Thyroid gland (tissue), 4 donors: ENCODE measurements around the gene PLA2G2D. TPM values are rescaled to one million over a fixed set of nuclear protein-coding genes. Genes with fewer than 3 reads are reported as not detected.
A peak's percentile ranks its signal among the peaks of the same experiment; 100 is the strongest.

Source experiments
- DNase-seq, 2 donors: peaks; one replicate each; pipeline ENCODE4 v3.0.0-alpha.2; 2019
- H3K27ac ChIP-seq, 3 donors: fragments of 200-600 bp; sonication (generic); 1 replicate in 2 of 3; 2 replicates in 1 of 3; pipeline ENCODE4 v1.5.1; 2016 to 2019; ENCODE audit warnings: mild to moderate bottlenecking in 1 of 3, moderate library complexity in 1 of 3
- H3K27me3 ChIP-seq: fragments of 200-600 bp; sonication (generic); one replicate; pipeline ENCODE4 v1.5.1; 2019
- H3K36me3 ChIP-seq, 2 donors: fragments of 200-600 bp; sonication (generic); one replicate each; pipeline ENCODE4 v1.5.1; 2016 to 2019
- H3K4me1 ChIP-seq, 2 donors: fragments of 200-600 bp; sonication (generic); one replicate each; pipeline ENCODE4 v1.5.1; 2017 to 2019
- H3K4me3 ChIP-seq, 3 donors: fragments of 200-600 bp; sonication (generic); replicated peaks in 1 of 3; 1 replicate in 2 of 3; 2 replicates in 1 of 3; pipeline ENCODE4 v1.5.1; 2016; ENCODE audit warnings: mild to moderate bottlenecking in 1 of 3
- H3K9me3 ChIP-seq: fragments of 200-600 bp; sonication (generic); one replicate; pipeline ENCODE4 v1.5.1; 2017
- POLR2A ChIP-seq, 2 donors: fragments of 450-650 bp; IDR thresholded peaks; one replicate each; pipeline ENCODE4 v1.6.1; 2017; ENCODE audit warnings: antibody characterized with exemption in 2 of 2, mild to moderate bottlenecking in 2 of 2, moderate library complexity in 1 of 2
- WGBS, 2 donors: methylation state at CpG; one replicate each; pipeline ENCODE4 v1.1.5; 2017; 5-methylcytosine and 5-hydroxymethylcytosine counted together
- intact Hi-C: fragments of 100-400 bp; cut with DNase I; formaldehyde crosslinking; loops from one replicate; pipeline ENCODE4 v1.15.1; 2023
- total RNA-seq, 4 donors: library from RNA; depleted of rRNA; stranded (reverse); fragments of >200 nt; gene quantifications; one replicate each; pipeline ENCODE4 v1.2.3, GENCODE V29; 2016
- TF ChIP-seq, protein P1 (sequence below), 6 experiments: fragments of 200-600 bp in 3 of 6; fragments of 450-650 bp in 3 of 6; sonication (generic) in 3 of 6; IDR thresholded peaks; one replicate each; pipeline ENCODE4 v1.5.1; 2016 to 2019; ENCODE audit warnings: antibody characterized with exemption in 6 of 6, mild to moderate bottlenecking in 2 of 6, inconsistent platforms in 1 of 6, moderate library complexity in 1 of 6

Gene PLA2G2D
- total RNA-seq, 4 donors from 2014 or later: not detected

DNA sequence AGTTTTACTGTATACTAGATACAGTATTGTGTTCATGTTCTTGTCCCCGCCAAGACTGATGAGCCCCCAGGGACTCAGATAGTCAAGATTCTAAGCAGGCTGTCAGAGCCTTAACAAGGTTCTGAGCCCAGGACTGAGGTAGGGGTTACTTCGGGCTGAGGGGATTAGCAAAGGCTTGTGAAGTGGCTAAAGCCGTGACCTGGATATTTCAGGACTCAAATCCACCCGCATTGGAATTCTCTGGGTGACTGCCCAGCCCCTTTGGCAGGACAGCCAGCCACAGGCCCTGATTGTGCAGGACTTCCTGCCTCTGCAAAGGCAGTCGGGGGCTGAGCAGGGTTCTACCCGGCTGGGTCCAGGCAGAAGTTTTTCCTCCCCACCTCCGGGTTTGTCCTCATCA lies 49.5 kb downstream of the PLA2G2D start, which contains the start of gene PLA2G5:
TSS of gene PLA2G5 (plus strand) at position 321 of the 400 bp plus-strand sequence. CDS start 14,637 bp downstream, outside the sequence.
- no peak within 1 kb of the TSS for H3K4me3 ChIP-seq
- H3K27ac ChIP-seq: no peak within 1 kb of the TSS
- TF ChIP-seq, protein P1, sequence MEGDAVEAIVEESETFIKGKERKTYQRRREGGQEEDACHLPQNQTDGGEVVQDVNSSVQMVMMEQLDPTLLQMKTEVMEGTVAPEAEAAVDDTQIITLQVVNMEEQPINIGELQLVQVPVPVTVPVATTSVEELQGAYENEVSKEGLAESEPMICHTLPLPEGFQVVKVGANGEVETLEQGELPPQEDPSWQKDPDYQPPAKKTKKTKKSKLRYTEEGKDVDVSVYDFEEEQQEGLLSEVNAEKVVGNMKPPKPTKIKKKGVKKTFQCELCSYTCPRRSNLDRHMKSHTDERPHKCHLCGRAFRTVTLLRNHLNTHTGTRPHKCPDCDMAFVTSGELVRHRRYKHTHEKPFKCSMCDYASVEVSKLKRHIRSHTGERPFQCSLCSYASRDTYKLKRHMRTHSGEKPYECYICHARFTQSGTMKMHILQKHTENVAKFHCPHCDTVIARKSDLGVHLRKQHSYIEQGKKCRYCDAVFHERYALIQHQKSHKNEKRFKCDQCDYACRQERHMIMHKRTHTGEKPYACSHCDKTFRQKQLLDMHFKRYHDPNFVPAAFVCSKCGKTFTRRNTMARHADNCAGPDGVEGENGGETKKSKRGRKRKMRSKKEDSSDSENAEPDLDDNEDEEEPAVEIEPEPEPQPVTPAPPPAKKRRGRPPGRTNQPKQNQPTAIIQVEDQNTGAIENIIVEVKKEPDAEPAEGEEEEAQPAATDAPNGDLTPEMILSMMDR (IDR thresholded peaks at IDR 0.05): no peak
- TF ChIP-seq POLR2A (IDR thresholded peaks at IDR 0.05): no peak
- 16 to 19% methylated on average over 7 of the region's 7 CpGs for WGBS, 2 donors
- H3K4me1 ChIP-seq: no peaks in the 10 kb centered on the region
- peak; percentile 39 to 48 for DNase-seq
- no peaks in the 10 kb centered on the region for H3K36me3 ChIP-seq
- no peaks in the 10 kb centered on the region for H3K27me3 ChIP-seq
- intact Hi-C loops: no loop called here
- no peaks in the 10 kb centered on the region for H3K9me3 ChIP-seq

DNA sequence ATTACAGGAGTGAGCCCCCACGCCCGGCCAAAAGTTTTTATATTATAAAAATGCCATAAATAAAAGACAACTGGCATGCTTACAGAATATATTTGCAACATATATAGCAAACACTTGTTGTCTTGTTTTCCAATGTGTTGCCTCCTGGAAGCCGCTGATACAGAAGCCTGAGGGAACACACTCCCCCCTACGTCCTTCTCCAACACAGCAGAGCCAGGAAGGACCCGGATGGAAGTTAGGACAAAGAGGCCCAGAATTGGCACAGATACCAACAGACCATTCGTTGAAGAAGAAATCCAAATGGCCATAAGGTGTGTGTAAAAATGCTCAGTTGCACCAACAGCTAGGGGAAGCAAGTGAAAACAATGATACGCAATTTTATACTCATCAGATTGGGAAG lies 50.6 kb downstream of the PLA2G2D start:
- Histone ChIP-seq H3K4me3 (no peak overlapping the region), H3K9me3 (no peaks in the 10 kb centered on the region), H3K27me3 (no peaks in the 10 kb centered on the region), H3K36me3 (no peaks in the 10 kb centered on the region), H3K27ac (no peak overlapping the region), H3K4me1 (no peaks in the 10 kb centered on the region)
- 86 to 92% methylated on average over 7 of the region's 7 CpGs for WGBS, 2 donors
- DNase-seq: no peak
- no peak for TF ChIP-seq POLR2A (IDR thresholded peaks at IDR 0.05)
- TF ChIP-seq, protein P1 (IDR thresholded peaks at IDR 0.05): no peak
- intact Hi-C loops: no loop called here

DNA sequence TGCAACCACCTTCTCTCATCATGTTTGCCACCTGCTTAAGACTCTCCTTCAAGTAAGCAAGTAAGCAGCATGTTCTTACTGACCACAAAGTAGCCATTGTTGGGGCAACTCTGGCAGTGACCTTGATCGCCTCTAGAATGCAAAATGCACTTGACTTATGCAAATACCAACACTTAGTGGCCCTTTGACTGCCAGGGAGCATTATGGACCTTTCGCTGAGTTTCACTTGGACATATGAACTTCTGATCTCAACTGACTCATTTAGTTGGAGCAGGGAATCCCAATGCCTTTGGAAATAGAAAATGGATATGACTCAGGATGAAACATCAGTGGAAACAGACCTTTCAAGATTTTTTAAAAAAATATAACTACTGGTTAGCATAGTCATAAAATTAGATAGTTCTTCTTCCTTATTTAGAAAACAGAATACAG lies 55.5 kb downstream of the PLA2G2D start:
- DNase-seq: no peak
- no peak overlapping the region for H3K27ac ChIP-seq
- no peaks in the 10 kb centered on the region for H3K36me3 ChIP-seq
- WGBS, 2 donors: 78 to 79% methylated on average over 2 of the region's 2 CpGs
- no peak for TF ChIP-seq POLR2A (IDR thresholded peaks at IDR 0.05)
- TF ChIP-seq, protein P1 (IDR thresholded peaks at IDR 0.05): no peak
- H3K4me3 ChIP-seq: no peak overlapping the region
- no peaks in the 10 kb centered on the region for H3K9me3 ChIP-seq
- no peaks in the 10 kb centered on the region for H3K4me1 ChIP-seq
- no peaks in the 10 kb centered on the region for H3K27me3 ChIP-seq
- intact Hi-C loops: no loop called here

Other genes starting within 250 kb of the PLA2G2D start
- 1 to 10 TPM; 5.8 to 8.2 (median 6.7) TPM for gene OTUD3, start 237.1 kb downstream of the PLA2G2D start, total RNA-seq
- gene PLA2G2E, start 195.9 kb downstream of the PLA2G2D start, total RNA-seq: not detected
- gene PLA2G2A, start 139.9 kb downstream of the PLA2G2D start, total RNA-seq: 100 to 1,000 TPM in 2 of 4 donors, 10 to 100 TPM in 2; 22.9 to 212 (median 92.5) TPM
- gene PLA2G5, start 49.3 kb downstream of the PLA2G2D start, total RNA-seq: 1 to 10 TPM; 1.1 to 5.0 (median 2.2) TPM
- not detected for gene PLA2G2F, start 19.8 kb upstream of the PLA2G2D start, total RNA-seq
- gene UBXN10, start 66.6 kb upstream of the PLA2G2D start, total RNA-seq: 10 to 100 TPM in 1 of 4 donors, 1 to 10 TPM in 3; 4.8 to 10.9 (median 6.4) TPM
- not detected for gene PLA2G2C, start 67.0 kb upstream of the PLA2G2D start, total RNA-seq
- gene VWA5B1, start 171.3 kb upstream of the PLA2G2D start, total RNA-seq: under 1 TPM in 1 of 4 donors, not detected in 3; 0.45 TPM